ENCODE data around the gene ARHGAP1. TPM values are rescaled to one million over a fixed set of nuclear protein-coding genes. Genes with fewer than 3 reads are reported as not detected.

The ARHGAP1 gene
- total and polyA plus RNA-seq, 9 of the 15 experiments (the other 6 are each of a cell fraction or from before 2014, with no cell fraction given), result 3.6 to 30.4 (median 8.2) TPM

DNA sequence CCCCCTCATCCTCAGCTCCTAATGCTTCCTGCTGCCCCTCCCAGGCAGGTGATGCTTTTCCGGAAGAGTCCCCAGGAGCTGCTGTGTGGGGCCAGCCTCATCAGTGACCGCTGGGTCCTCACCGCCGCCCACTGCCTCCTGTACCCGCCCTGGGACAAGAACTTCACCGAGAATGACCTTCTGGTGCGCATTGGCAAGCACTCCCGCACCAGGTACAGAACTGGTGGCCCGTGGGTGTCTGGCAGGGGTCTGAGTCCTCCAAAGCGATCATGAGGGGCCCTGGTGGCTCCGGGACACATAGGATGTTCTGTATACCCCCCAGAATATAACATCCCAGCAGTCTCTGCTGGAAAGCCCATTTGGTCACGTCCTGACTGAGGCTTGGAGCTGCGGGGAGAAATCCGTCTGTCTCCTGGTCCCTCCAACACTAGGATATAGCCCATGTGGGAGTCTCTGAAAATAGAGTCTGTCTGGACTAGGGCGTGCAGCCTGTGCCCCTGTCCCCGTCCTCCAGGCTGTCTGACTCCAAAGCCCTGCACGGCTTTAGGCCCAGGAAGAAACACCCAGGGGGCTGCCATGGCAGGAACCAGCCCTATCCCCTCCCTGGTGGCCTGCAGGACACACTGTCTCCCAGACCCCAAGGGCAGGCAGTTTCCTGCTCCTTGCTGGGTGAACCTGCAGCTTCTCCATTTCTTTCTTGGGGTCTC lies 27.7 kb upstream of the ARHGAP1 start:
- no peaks in the 10 kb centered on the region for H3K9me1 ChIP-seq (ENCODE audit: control insufficient read depth, insufficient read depth, low read length)
- peak overlapping the region in 1 of 2 experiments; percentile 74; a peak in 2 of 4 replicates for H3K9ac ChIP-seq (ENCODE audit: insufficient read depth in 1 of 2, low read depth in 2 of 2, low read length in 2 of 2)
- ATAC-seq (peak; percentile 16), FAIRE-seq (no peak), DNase-seq (ENCODE audit: extremely low read depth in 1 of 4, low spot score in 3 of 4) (no peak)
- intact Hi-C loops (cut with micrococcal nuclease) (no loop called here), in situ Hi-C loops (cut with MboI) (no loop called here)
- ChIA-PET CTCF (ENCODE audit: low intra/inter-chr PET ratio) (no interaction called here), POLR2A (interaction anchor here (1.7 to 2.1 kb wide), 2 partner anchors 8 to 15 kb away, joined by 5 to 6 read pairs; no protein-coding TSS in a partner anchor)
- H3K36me3 ChIP-seq (ENCODE audit: control insufficient read depth, insufficient read depth, low read length), result no peaks in the 10 kb centered on the region
- no peak overlapping the region for H3K27ac ChIP-seq (ENCODE audit: extremely low read depth, low read depth, low read length)
- H3K79me2 ChIP-seq (ENCODE audit: control insufficient read depth, insufficient read depth, low read length), result no peaks in the 10 kb centered on the region
- no peak overlapping the region for H3K4me2 ChIP-seq (ENCODE audit: insufficient read depth, low read length)
- no TSS peak for BruUV-seq (replicated peaks)
- WGBS (ENCODE audit: insufficient coverage, low coverage, missing lambda C conversion rate), result 33% methylated on average over 17 of the region's 17 CpGs
- H3K27me3 ChIP-seq (ENCODE audit: control insufficient read depth in 2 of 2, insufficient read depth in 2 of 2, low read length in 2 of 2), result no peaks in the 10 kb centered on the region
- no peaks in the 10 kb centered on the region for H3K9me3 ChIP-seq (replicated peaks; ENCODE audit: control insufficient read depth, insufficient read depth, low read depth, low read length)
- no peaks in the 10 kb centered on the region for H4K20me1 ChIP-seq (replicated peaks; ENCODE audit: control insufficient read depth, insufficient read depth, low read length)
- peaks cover 0 to 16% of the 10 kb centered on the region in 2 experiments; a peak in 2 of 5 replicates for H3K4me1 ChIP-seq (replicated peaks in 1 of 2; ENCODE audit: control insufficient read depth in 2 of 2, insufficient read depth in 2 of 2, low read length in 2 of 2)
- H2AFZ ChIP-seq (ENCODE audit: low read depth, low read length), result no peak overlapping the region
- H3K4me3 ChIP-seq, result no peak overlapping the region
- no peak for TF ChIP-seq ZNF232 (CRISPR knock-in tag; IDR thresholded peaks at IDR 0.05)
- no peak for TF ChIP-seq CREB5 (CRISPR knock-in tag; IDR thresholded peaks at IDR 0.05)
- no peak for TF ChIP-seq MYC (IDR thresholded peaks at IDR 0.05; ENCODE audit: low read depth, low read length)
- no peak for TF ChIP-seq MYC (CRISPR knock-in tag; IDR thresholded peaks at IDR 0.05; ENCODE audit: borderline replicate concordance, low read depth)
- TF ChIP-seq RB1 (IDR thresholded peaks at IDR 0.05; ENCODE audit: low read depth), result no peak
- no peak for TF ChIP-seq SETDB1 (IDR thresholded peaks at IDR 0.05; ENCODE audit: low read length)
- TF ChIP-seq ZNF655 (CRISPR knock-in tag; IDR thresholded peaks at IDR 0.05), result no peak
- no peak for TF ChIP-seq ILF3 (IDR thresholded peaks at IDR 0.05; ENCODE audit: borderline replicate concordance)
- TF ChIP-seq MEF2D (tag; conservative IDR thresholded peaks at IDR 0.05; ENCODE audit: low read depth), result no peak
- no peak for TF ChIP-seq JUN (IDR thresholded peaks at IDR 0.05; ENCODE audit: borderline replicate concordance, low read depth, low read length)
- no peak for TF ChIP-seq JUN (CRISPR knock-in tag; IDR thresholded peaks at IDR 0.05; ENCODE audit: borderline replicate concordance)
- no peak for TF ChIP-seq CBFA2T3 (IDR thresholded peaks at IDR 0.05)
- TF ChIP-seq SP2 (IDR thresholded peaks at IDR 0.05; ENCODE audit: extremely low read depth, low read depth, low read length, poor library complexity, severe bottlenecking), result no peak
- no peak for TF ChIP-seq NR2F6 (CRISPR knock-in tag; IDR thresholded peaks at IDR 0.05)
- no peak for TF ChIP-seq ZFP30 (CRISPR knock-in tag; IDR thresholded peaks at IDR 0.05; ENCODE audit: borderline replicate concordance)
